Prostate gland (tissue), 2 donors: Measurements from ENCODE around the gene FBXO44.

Experiments
- CTCF ChIP-seq, 4 experiments: fragments of 200-600 bp in 2 of 4; fragments of 450-650 bp in 2 of 4; sonication (generic) in 2 of 4; IDR thresholded peaks; 1 replicate in 3 of 4; 2 replicates in 1 of 4; pipeline ENCODE4 v1.5.1; 2016 to 2019; ENCODE audit warnings: antibody characterized with exemption in 4 of 4, mild to moderate bottlenecking in 2 of 4, moderate library complexity in 2 of 4
- POLR2A ChIP-seq: fragments of 450-650 bp; IDR thresholded peaks from one replicate; pipeline ENCODE4 v1.6.1; 2016; ENCODE audit warnings: antibody characterized with exemption, mild to moderate bottlenecking

DNA sequence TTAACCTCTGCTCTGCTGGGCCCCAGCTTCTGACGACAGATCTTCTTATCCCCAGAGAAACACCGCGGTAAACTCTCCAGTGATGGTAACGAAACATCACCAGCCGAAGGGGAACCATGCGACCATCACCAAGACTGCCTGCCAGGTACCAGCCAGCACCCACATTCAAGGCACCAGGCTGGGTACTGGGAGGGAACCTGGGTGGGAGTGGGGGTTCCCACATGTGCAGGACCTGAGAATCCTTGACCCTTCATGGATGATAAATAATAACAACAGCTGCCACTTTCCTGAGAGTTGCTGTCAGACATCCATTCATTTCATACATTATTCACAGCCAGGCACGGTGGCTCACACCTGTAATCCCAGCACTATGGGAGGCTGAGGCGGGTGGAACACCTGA lies 57.6 kb downstream of the FBXO44 start:
- TF ChIP-seq CTCF (IDR thresholded peaks at IDR 0.05), result no peak
- TF ChIP-seq POLR2A, result no peak
